Liver (tissue), 9 donors: Measurements from ENCODE around the gene TMEM273. TPM values are rescaled to one million over a fixed set of nuclear protein-coding genes. Genes with fewer than 3 reads are reported as not detected.
A peak's percentile ranks its signal among the peaks of the same experiment; 100 is the strongest.

Source experiments
- DNase-seq: peaks from one replicate; pipeline ENCODE4 v3.0.0-alpha.2; 2017; ENCODE audit warnings: low spot score
- H3K27ac ChIP-seq, 2 donors: one replicate each; pipeline ENCODE4 v1.7.0; 2013; ENCODE audit warnings: inconsistent platforms in 2 of 2, low read length in 2 of 2, control low read depth in 1 of 2, low read depth in 1 of 2, mild to moderate bottlenecking in 1 of 2
- H3K27me3 ChIP-seq, 4 donors: one replicate each; pipeline versions ENCODE4 v1.6.1 to v1.7.0; 2013; ENCODE audit warnings: low read length in 3 of 4, inconsistent platforms in 1 of 4, mild to moderate bottlenecking in 1 of 4, moderate library complexity in 1 of 4; ENCODE audit not compliant: control insufficient read depth in 4 of 4, insufficient read depth in 4 of 4
- H3K36me3 ChIP-seq, 4 donors: one replicate each; pipeline versions ENCODE4 v1.6.1 to v1.7.0; 2013; ENCODE audit warnings: low read length in 3 of 4, mild to moderate bottlenecking in 3 of 4, low read depth in 1 of 4, moderate library complexity in 1 of 4; ENCODE audit not compliant: control insufficient read depth in 4 of 4, insufficient read depth in 3 of 4
- H3K4me1 ChIP-seq, 4 donors: one replicate each; pipeline versions ENCODE4 v1.6.1 to v1.7.0; 2013; ENCODE audit warnings: low read length in 3 of 4, mild to moderate bottlenecking in 3 of 4, moderate library complexity in 1 of 4; ENCODE audit not compliant: control insufficient read depth in 4 of 4, insufficient read depth in 4 of 4
- H3K4me3 ChIP-seq, 3 donors: one replicate each; pipeline versions ENCODE4 v1.6.1 to v1.7.0; 2013; ENCODE audit warnings: low read length in 3 of 3, control low read depth in 1 of 3, low read depth in 1 of 3, mild to moderate bottlenecking in 1 of 3
- H3K9ac ChIP-seq, 2 donors: one replicate each; pipeline ENCODE4 v1.7.0; 2013; ENCODE audit warnings: low read length in 2 of 2, mild to moderate bottlenecking in 2 of 2, moderate library complexity in 2 of 2, control low read depth in 1 of 2, low read depth in 1 of 2
- H3K9me3 ChIP-seq, 4 donors: one replicate each; pipeline versions ENCODE4 v1.6.1 to v1.7.0; 2013; ENCODE audit warnings: low read length in 3 of 4; ENCODE audit not compliant: control insufficient read depth in 4 of 4
- EGR1 ChIP-seq, 2 donors: IDR thresholded peaks; 2 replicates each; pipeline ENCODE4 v1.6.1; 2016 to 2018; ENCODE audit warnings: antibody characterized with exemption in 2 of 2, low read depth in 2 of 2
- FOXA1 ChIP-seq: IDR thresholded peaks from 2 replicates; pipeline ENCODE4 v1.6.1; 2016; ENCODE audit warnings: antibody characterized with exemption
- HNF4A ChIP-seq, 2 donors: conservative IDR thresholded peaks; 2 replicates each; pipeline ENCODE4 v1.6.1; 2016; ENCODE audit warnings: antibody characterized with exemption in 2 of 2, mild to moderate bottlenecking in 2 of 2
- HNF4G ChIP-seq: IDR thresholded peaks from 2 replicates; pipeline ENCODE4 v1.6.1; 2016; ENCODE audit warnings: antibody characterized with exemption
- JUND ChIP-seq, 2 donors: IDR thresholded peaks; 2 replicates each; pipeline ENCODE4 v1.6.1; 2016; ENCODE audit warnings: antibody characterized with exemption in 2 of 2
- NR2F2 ChIP-seq: IDR thresholded peaks from 2 replicates; pipeline ENCODE4 v1.6.1; 2016; ENCODE audit warnings: antibody characterized with exemption
- SP1 ChIP-seq: IDR thresholded peaks from 2 replicates; pipeline ENCODE4 v1.6.1; 2018; ENCODE audit warnings: antibody characterized with exemption, mild to moderate bottlenecking
- WGBS: extraction: QIAGEN DNeasy Blood & Tissue Kit; methylation state at CpG from one replicate; pipeline ENCODE4 v1.1.7; 2013; 5-methylcytosine and 5-hydroxymethylcytosine counted together
- polyA plus RNA-seq, 2 donors: library from polyadenylated mRNA; stranded (reverse) in 1 of 2; unstranded in 1 of 2; fragments of 200-250 nt in 1 of 2; fragments of >200 nt in 1 of 2; fragmentation: Nextera tagmentation in 1 of 2; extraction: Ambion mirVana in 1 of 2; gene quantifications; one replicate each; pipeline versions ENCODE4 v1.2.1 to v1.2.3, GENCODE V29; 2013 to 2015
- total RNA-seq, 2 donors: library from RNA; depleted of rRNA; stranded (reverse); fragments of >200 nt; gene quantifications; one replicate each; pipeline ENCODE4 v1.2.3, GENCODE V29; 2014
- TF ChIP-seq, protein P1 (sequence below): fragments of 150-350 bp; IDR thresholded peaks from 2 replicates; pipeline ENCODE4 v1.5.1; 2017; ENCODE audit warnings: improper control_type of control experiment, low read depth, low read length; ENCODE audit not compliant: missing input control
- TF ChIP-seq, protein P2 (sequence below): IDR thresholded peaks from 2 replicates; pipeline ENCODE4 v1.6.1; 2016; ENCODE audit warnings: antibody characterized with exemption
- TF ChIP-seq, protein P3 (sequence below): IDR thresholded peaks from 2 replicates; pipeline ENCODE4 v1.6.1; 2016; ENCODE audit warnings: antibody characterized with exemption, mild to moderate bottlenecking
- donor health status: healthy.
- donor health status: healthy.
- donor health status: healthy.
- donor health status: healthy.
- donor health status: healthy.

TMEM273 gene
- total and polyA plus RNA-seq, 4 donors = 2.5 to 9.5 (median 4.5) TPM

DNA sequence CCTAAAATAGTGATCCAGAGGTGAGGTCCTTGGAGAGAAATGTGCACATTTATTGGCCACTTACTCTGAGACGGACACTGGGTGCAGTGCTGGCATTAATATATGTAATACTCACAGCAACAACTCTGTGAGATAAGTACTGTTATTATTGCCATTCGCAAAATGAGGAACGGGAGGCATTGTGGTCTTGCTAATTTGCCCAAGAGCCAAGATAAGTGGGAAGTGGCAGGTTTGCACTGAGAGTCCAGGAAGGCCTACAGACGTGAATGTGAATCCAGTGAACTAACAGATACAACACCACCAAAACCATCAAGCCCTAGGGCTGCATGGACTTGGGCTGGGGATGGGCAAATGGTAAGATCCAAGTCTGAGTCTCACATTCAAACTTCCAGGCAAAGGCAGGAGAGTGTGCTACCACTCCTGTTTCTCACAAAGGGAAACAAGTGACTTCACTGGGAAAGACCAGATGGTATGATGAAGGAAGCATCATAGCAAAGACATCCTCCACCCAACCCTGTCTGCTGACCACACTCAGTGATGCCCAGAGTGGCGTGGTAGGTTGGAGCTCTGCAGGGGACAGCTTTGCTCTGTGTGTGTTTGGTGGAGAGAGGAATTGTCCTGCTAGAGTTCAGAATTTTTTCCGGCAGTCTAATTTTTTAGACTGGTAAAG is 19.2 kb downstream of the TMEM273 start:
- TF ChIP-seq HNF4G (no peak), FOXA1 (no peak), EGR1 (IDR thresholded peaks at IDR 0.05; ENCODE audit: low read depth in 2 of 2) (no peak), NR2F2 (no peak), HNF4A (conservative IDR thresholded peaks at IDR 0.05) (no peak)
- TF ChIP-seq, protein P1, sequence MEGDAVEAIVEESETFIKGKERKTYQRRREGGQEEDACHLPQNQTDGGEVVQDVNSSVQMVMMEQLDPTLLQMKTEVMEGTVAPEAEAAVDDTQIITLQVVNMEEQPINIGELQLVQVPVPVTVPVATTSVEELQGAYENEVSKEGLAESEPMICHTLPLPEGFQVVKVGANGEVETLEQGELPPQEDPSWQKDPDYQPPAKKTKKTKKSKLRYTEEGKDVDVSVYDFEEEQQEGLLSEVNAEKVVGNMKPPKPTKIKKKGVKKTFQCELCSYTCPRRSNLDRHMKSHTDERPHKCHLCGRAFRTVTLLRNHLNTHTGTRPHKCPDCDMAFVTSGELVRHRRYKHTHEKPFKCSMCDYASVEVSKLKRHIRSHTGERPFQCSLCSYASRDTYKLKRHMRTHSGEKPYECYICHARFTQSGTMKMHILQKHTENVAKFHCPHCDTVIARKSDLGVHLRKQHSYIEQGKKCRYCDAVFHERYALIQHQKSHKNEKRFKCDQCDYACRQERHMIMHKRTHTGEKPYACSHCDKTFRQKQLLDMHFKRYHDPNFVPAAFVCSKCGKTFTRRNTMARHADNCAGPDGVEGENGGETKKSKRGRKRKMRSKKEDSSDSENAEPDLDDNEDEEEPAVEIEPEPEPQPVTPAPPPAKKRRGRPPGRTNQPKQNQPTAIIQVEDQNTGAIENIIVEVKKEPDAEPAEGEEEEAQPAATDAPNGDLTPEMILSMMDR = no peak
- TF ChIP-seq, protein P2, sequence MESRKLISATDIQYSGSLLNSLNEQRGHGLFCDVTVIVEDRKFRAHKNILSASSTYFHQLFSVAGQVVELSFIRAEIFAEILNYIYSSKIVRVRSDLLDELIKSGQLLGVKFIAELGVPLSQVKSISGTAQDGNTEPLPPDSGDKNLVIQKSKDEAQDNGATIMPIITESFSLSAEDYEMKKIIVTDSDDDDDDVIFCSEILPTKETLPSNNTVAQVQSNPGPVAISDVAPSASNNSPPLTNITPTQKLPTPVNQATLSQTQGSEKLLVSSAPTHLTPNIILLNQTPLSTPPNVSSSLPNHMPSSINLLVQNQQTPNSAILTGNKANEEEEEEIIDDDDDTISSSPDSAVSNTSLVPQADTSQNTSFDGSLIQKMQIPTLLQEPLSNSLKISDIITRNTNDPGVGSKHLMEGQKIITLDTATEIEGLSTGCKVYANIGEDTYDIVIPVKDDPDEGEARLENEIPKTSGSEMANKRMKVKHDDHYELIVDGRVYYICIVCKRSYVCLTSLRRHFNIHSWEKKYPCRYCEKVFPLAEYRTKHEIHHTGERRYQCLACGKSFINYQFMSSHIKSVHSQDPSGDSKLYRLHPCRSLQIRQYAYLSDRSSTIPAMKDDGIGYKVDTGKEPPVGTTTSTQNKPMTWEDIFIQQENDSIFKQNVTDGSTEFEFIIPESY = no peak
- TF ChIP-seq, protein P3, sequence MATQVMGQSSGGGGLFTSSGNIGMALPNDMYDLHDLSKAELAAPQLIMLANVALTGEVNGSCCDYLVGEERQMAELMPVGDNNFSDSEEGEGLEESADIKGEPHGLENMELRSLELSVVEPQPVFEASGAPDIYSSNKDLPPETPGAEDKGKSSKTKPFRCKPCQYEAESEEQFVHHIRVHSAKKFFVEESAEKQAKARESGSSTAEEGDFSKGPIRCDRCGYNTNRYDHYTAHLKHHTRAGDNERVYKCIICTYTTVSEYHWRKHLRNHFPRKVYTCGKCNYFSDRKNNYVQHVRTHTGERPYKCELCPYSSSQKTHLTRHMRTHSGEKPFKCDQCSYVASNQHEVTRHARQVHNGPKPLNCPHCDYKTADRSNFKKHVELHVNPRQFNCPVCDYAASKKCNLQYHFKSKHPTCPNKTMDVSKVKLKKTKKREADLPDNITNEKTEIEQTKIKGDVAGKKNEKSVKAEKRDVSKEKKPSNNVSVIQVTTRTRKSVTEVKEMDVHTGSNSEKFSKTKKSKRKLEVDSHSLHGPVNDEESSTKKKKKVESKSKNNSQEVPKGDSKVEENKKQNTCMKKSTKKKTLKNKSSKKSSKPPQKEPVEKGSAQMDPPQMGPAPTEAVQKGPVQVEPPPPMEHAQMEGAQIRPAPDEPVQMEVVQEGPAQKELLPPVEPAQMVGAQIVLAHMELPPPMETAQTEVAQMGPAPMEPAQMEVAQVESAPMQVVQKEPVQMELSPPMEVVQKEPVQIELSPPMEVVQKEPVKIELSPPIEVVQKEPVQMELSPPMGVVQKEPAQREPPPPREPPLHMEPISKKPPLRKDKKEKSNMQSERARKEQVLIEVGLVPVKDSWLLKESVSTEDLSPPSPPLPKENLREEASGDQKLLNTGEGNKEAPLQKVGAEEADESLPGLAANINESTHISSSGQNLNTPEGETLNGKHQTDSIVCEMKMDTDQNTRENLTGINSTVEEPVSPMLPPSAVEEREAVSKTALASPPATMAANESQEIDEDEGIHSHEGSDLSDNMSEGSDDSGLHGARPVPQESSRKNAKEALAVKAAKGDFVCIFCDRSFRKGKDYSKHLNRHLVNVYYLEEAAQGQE = no peak
- peak; percentile 22 for DNase-seq
- Histone ChIP-seq H3K9ac (no peak overlapping the region), H3K4me3 (no peak overlapping the region), H3K9me3 (no peaks in the 10 kb centered on the region), H3K36me3 (no peaks in the 10 kb centered on the region), H3K27ac (no peak overlapping the region), H3K4me1 (no peaks in the 10 kb centered on the region), H3K27me3 (no peaks in the 10 kb centered on the region)
- WGBS = 86% methylated on average over 6 of the region's 6 CpGs

DNA sequence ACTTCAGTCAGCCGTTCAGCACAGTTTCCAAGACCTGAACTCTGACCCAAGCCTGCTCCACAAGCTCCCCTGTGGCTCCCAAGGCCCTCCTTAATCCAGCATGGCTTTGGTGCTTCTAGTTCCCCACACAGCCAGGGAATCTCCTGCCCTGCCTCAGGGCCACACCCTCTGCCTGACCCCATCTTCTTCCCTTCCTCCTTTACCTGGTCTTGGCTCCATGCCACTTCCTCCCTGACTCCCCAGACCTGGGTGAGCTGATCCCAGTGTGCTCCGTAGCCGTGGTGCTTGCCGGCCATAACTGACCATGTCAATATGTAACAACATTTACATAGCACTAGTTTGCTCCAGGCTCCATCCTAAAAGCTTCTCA is 20.0 kb downstream of the TMEM273 start:
- H3K36me3 ChIP-seq = no peaks in the 10 kb centered on the region
- no peak for DNase-seq
- no peaks in the 10 kb centered on the region for H3K27me3 ChIP-seq
- WGBS = 79% methylated on average over 4 of the region's 4 CpGs
- H3K9me3 ChIP-seq = no peaks in the 10 kb centered on the region
- no peak overlapping the region for H3K9ac ChIP-seq
- TF ChIP-seq SP1 (no peak), JUND (IDR thresholded peaks at IDR 0.05) (no peak)
- H3K27ac ChIP-seq = no peak overlapping the region
- H3K4me3 ChIP-seq = no peak overlapping the region
- H3K4me1 ChIP-seq = no peaks in the 10 kb centered on the region
